ENCODE data around the gene CCR4.
"Not testable (repeated sequence)": the region's sequence is repeated elsewhere in the genome, so short reads cannot be mapped to it uniquely, and the experiment has no call there.

CCR4 gene

DNA sequence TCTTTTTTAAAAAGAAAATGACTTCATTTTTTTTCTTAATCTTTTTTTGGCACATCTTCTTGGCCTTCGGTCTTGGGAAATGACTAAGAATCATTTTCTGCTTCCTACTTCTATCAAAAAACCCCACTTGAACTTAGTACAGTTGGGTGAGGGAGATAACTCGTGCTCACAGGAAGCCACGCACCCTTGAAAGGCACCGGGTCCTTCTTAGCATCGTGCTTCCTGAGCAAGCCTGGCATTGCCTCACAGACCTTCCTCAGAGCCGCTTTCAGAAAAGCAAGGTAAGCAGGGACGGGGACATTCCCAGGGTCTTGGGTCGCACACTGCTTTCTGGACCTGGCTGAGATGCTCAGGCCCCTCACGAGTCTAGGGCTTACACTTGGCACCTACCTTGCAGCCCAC lies at the start of gene CCR4:
Gene CCR4, plus strand, starts transcription at position 235 of the 402 bp plus-strand sequence. CDS start 1,779 bp downstream, outside the sequence.
- ATAC-seq (replicated peaks; ENCODE audit: extremely low read depth, poor library complexity, severe bottlenecking) (peak; percentile 78), DNase-seq (ENCODE audit: low spot score in 2 of 2) (no peak)
- no peaks in the 10 kb centered on the region for H3K9me3 Mint-ChIP-seq
- H3K4me3 Mint-ChIP-seq: peak within 1 kb of the TSS; percentile 87
- H3K4me1 Mint-ChIP-seq: peaks cover 47% of the 10 kb centered on the region
- peak within 1 kb of the TSS; percentile 95 for H3K27ac Mint-ChIP-seq (ENCODE audit: low read depth)
- peaks cover 18% of the 10 kb centered on the region for H3K36me3 Mint-ChIP-seq (ENCODE audit: insufficient read depth)
- no peaks in the 10 kb centered on the region for H3K27me3 Mint-ChIP-seq

GRCh38 chr3:32902887-32903371 lies 48.5 kb upstream of the CCR4 start:
- H3K4me1 Mint-ChIP-seq; H3K27ac Mint-ChIP-seq (ENCODE audit: low read depth); DNase-seq (ENCODE audit: low spot score in 2 of 2); H3K9me3 Mint-ChIP-seq; H3K36me3 Mint-ChIP-seq (ENCODE audit: insufficient read depth): not testable (repeated sequence)
- Mint-ChIP-seq H3K4me3 (peak overlapping the region; percentile 75), H3K27me3 (peaks cover 25% of the 10 kb centered on the region)
- ATAC-seq (replicated peaks; ENCODE audit: extremely low read depth, poor library complexity, severe bottlenecking): peak; percentile 58

DNA sequence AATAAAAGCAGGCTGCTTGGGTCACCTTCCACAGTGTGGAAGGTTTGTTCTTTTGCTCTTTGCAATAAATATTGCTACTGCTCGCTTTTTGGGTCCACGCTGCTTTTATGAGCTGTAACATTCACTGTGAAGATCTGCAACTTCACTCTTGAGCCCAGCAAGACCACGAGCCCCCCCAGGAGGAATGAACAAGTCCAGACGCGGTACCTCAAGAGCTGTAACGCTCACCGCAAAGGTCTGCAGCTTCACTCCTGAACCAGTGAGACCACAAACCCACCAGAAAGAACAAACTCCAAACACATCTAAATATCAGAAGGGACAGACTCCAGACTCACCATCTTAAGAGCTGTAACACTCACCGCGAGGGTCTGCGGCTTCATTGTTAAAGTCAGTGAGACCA lies 47.5 kb upstream of the CCR4 start:
- no peaks in the 10 kb centered on the region for H3K4me1 Mint-ChIP-seq
- peaks cover 14% of the 10 kb centered on the region for H3K27me3 Mint-ChIP-seq
- H3K27ac Mint-ChIP-seq (ENCODE audit: low read depth): no peak overlapping the region
- H3K36me3 Mint-ChIP-seq (ENCODE audit: insufficient read depth): no peaks in the 10 kb centered on the region
- no peak for ATAC-seq (replicated peaks; ENCODE audit: extremely low read depth, poor library complexity, severe bottlenecking)
- DNase-seq (ENCODE audit: low spot score in 2 of 2): no peak
- H3K4me3 Mint-ChIP-seq: no peak overlapping the region
- H3K9me3 Mint-ChIP-seq: no peaks in the 10 kb centered on the region

DNA sequence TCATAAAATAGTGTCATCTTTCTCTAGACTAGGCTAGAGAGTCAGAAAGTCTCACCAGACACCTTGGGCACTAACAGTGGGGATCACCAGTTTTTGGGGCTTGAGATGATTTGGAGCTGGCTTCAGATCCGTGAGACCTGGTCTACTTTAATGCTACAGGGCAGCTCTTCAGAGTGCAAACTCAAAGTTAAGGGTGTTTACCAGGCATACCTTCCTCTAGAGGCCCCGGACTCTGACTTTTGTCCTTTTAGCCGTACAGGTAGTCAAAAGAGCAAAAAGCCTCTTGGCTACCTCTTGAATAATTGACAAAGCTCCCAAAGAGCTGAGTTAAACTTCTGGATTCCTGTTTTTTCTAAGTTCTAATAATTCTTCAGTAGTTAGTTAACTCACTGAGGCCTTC lies 41.4 kb upstream of the CCR4 start:
- DNase-seq (ENCODE audit: low spot score in 2 of 2): no peak
- Mint-ChIP-seq H3K27me3 (no peaks in the 10 kb centered on the region), H3K36me3 (ENCODE audit: insufficient read depth) (peaks cover 2% of the 10 kb centered on the region), H3K9me3 (no peaks in the 10 kb centered on the region), H3K4me3 (no peak overlapping the region), H3K27ac (ENCODE audit: low read depth) (no peak overlapping the region), H3K4me1 (no peaks in the 10 kb centered on the region)
- ATAC-seq (replicated peaks; ENCODE audit: extremely low read depth, poor library complexity, severe bottlenecking): no peak

DNA sequence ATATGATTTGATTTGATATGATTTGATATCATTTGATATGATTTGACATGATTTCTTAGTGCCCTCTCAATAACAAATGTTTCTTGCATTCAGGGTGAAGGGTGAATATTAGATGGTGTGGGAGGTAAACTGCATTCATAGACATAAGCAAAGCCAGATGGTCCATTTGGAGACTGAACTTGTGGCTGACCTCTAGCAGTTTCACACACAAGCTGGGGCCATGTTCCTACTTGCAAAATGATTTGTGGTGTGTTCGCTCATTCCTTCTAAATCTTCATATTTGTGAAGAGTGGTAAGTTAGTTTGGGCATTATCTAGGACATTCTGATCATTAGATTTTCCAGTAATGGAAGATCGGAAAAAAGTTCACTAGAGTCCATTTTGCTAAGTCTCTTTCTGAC lies 40.5 kb upstream of the CCR4 start:
- DNase-seq (ENCODE audit: low spot score in 2 of 2) (no peak), ATAC-seq (replicated peaks; ENCODE audit: extremely low read depth, poor library complexity, severe bottlenecking) (no peak)
- Mint-ChIP-seq H3K4me3 (no peak overlapping the region), H3K4me1 (no peaks in the 10 kb centered on the region), H3K9me3 (no peaks in the 10 kb centered on the region), H3K27me3 (no peaks in the 10 kb centered on the region), H3K27ac (ENCODE audit: low read depth) (no peak overlapping the region), H3K36me3 (ENCODE audit: insufficient read depth) (peaks cover 2% of the 10 kb centered on the region)

- Mint-ChIP-seq H3K4me1 (no peaks in the 10 kb centered on the region), H3K36me3 (ENCODE audit: insufficient read depth) (peaks cover 2% of the 10 kb centered on the region), H3K9me3 (peaks cover 5% of the 10 kb centered on the region), H3K27ac (ENCODE audit: low read depth) (no peak overlapping the region), H3K27me3 (peaks cover 7% of the 10 kb centered on the region), H3K4me3 (no peak overlapping the region)
- no peak for DNase-seq (ENCODE audit: low spot score in 2 of 2)
- no peak for ATAC-seq (replicated peaks; ENCODE audit: extremely low read depth, poor library complexity, severe bottlenecking)
Measured at GRCh38 chr3:32912046-32912445, 39.4 kb upstream of the CCR4 start.

DNA sequence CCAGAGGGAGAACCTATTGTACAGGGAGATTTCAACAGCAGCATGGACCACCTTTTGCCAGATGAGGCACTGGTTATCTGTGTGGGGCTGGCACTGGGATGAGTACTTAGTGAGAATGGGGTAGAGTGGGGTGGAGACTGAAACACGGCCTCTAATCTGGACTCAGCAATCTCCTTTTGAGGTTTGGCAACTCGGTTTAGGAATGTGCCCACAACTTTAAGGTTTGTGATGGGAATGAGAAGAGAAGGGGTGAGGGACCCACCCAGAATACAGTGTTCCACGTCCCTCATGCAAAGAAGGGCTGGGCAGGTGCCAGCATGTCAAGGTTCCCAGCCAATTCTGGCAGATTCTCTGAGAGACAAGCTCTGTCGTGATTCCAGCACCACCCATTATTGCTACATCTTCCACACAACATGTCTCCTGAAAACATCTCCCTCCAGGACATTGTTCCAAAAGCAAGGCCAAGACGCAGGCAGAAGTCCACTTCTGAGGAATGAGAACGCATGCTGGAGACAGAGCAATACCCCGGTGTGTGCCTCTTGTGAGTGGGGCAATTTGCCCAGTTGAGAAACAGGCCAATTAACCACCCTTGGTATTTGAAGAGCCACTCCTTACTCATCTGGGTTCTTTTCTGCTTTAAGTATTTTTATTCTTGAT lies 37.5 kb upstream of the CCR4 start:
- Mint-ChIP-seq H3K4me1 (no peaks in the 10 kb centered on the region), H3K9me3 (peaks cover 7% of the 10 kb centered on the region), H3K27ac (ENCODE audit: low read depth) (no peak overlapping the region), H3K27me3 (peaks cover 10% of the 10 kb centered on the region), H3K36me3 (ENCODE audit: insufficient read depth) (peaks cover 2% of the 10 kb centered on the region), H3K4me3 (no peak overlapping the region)
- ATAC-seq (replicated peaks; ENCODE audit: extremely low read depth, poor library complexity, severe bottlenecking) (no peak), DNase-seq (ENCODE audit: low spot score in 2 of 2) (no peak)

DNA sequence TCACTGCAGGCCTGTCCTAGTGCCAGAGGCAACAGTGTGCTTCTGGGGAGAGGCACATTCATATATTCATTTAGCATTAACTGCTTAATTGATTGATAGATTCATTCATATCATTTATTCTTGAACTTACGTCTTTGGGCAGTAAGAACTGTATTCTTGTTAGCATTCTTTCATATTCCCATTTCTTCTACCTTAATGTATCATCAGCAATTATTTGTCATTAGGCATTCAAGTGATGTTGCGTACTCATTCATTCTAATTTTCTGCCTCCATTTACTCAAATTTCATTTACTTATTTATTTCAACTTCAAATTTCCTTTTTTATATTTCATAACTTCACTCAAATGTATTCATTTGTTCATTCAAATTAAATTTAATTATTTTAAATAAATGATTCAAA lies 31.5 kb upstream of the CCR4 start:
- Mint-ChIP-seq H3K27ac (ENCODE audit: low read depth) (no peak overlapping the region), H3K36me3 (ENCODE audit: insufficient read depth) (no peaks in the 10 kb centered on the region), H3K9me3 (peaks cover 7% of the 10 kb centered on the region), H3K27me3 (peaks cover 10% of the 10 kb centered on the region), H3K4me1 (no peaks in the 10 kb centered on the region), H3K4me3 (no peak overlapping the region)
- ATAC-seq (replicated peaks; ENCODE audit: extremely low read depth, poor library complexity, severe bottlenecking): no peak
- no peak for DNase-seq (ENCODE audit: low spot score in 2 of 2)

DNA sequence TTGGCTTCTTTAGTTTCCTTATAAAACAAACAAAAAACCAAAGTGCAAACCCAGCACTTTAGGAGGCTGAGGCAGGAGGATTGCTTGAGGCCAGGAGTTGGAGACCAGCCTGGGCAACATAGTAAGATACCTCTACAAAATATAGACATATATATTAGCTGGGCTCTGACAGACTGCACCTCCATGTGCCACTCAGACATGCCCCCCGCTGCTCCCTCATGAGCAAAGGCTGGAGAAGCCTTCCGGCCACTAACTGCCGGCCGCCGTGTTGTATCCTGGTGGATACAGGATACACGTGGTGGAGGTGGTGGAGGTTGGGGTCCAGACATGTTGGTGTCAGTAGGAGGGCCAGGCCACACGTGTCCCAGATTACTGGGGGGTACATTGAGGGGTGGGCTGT lies 29.4 kb upstream of the CCR4 start:
- no peak overlapping the region for H3K4me3 Mint-ChIP-seq
- DNase-seq (ENCODE audit: low spot score in 2 of 2): no peak
- no peaks in the 10 kb centered on the region for H3K36me3 Mint-ChIP-seq (ENCODE audit: insufficient read depth)
- no peak overlapping the region for H3K27ac Mint-ChIP-seq (ENCODE audit: low read depth)
- peaks cover 2% of the 10 kb centered on the region for H3K9me3 Mint-ChIP-seq
- ATAC-seq (replicated peaks; ENCODE audit: extremely low read depth, poor library complexity, severe bottlenecking): no peak
- H3K27me3 Mint-ChIP-seq: peaks cover 3% of the 10 kb centered on the region
- no peaks in the 10 kb centered on the region for H3K4me1 Mint-ChIP-seq

GRCh38 chr3:32930161-32930560 lies 21.3 kb upstream of the CCR4 start:
- H3K36me3 Mint-ChIP-seq (ENCODE audit: insufficient read depth): no peaks in the 10 kb centered on the region
- H3K4me3 Mint-ChIP-seq: no peak overlapping the region
- H3K9me3 Mint-ChIP-seq: no peaks in the 10 kb centered on the region
- no peak overlapping the region for H3K27ac Mint-ChIP-seq (ENCODE audit: low read depth)
- H3K4me1 Mint-ChIP-seq: no peaks in the 10 kb centered on the region
- no peak for ATAC-seq (replicated peaks; ENCODE audit: extremely low read depth, poor library complexity, severe bottlenecking)
- peaks cover 33% of the 10 kb centered on the region for H3K27me3 Mint-ChIP-seq
- no peak for DNase-seq (ENCODE audit: low spot score in 2 of 2)

DNA sequence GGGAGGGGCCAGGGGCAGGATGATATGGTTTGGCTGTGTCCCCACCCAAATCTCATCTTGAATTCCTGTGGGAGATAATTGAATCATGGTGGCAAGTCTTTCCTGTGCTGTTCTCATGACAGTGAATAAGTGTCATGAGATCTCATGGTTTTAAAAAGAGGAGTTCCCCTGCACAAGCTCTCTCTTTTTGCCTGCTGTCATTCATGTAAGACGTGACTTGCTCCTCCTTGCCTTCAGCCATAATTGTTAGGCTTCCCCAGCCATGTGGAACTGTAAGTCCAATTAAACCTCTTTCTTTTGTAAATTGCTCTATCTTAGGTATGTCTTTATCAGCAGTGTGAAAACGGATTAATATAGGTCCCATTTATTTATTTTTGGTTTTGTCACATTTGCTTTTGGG lies 20.2 kb upstream of the CCR4 start:
- not testable (repeated sequence) for H3K9me3 Mint-ChIP-seq; H3K36me3 Mint-ChIP-seq (ENCODE audit: insufficient read depth); ATAC-seq (replicated peaks; ENCODE audit: extremely low read depth, poor library complexity, severe bottlenecking)

GRCh38 chr3:32934150-32934742 lies 17.2 kb upstream of the CCR4 start:
- Mint-ChIP-seq H3K36me3 (ENCODE audit: insufficient read depth) (peaks cover 2% of the 10 kb centered on the region), H3K4me3 (no peak overlapping the region), H3K4me1 (no peaks in the 10 kb centered on the region), H3K9me3 (no peaks in the 10 kb centered on the region), H3K27me3 (peaks cover 15% of the 10 kb centered on the region), H3K27ac (ENCODE audit: low read depth) (no peak overlapping the region)
- ATAC-seq (replicated peaks; ENCODE audit: extremely low read depth, poor library complexity, severe bottlenecking) (no peak), DNase-seq (ENCODE audit: low spot score in 2 of 2) (no peak)

More for the DNA sequence above, 20.2 kb upstream of the CCR4 start:
- DNase-seq (ENCODE audit: low spot score in 2 of 2); H3K27ac Mint-ChIP-seq (ENCODE audit: low read depth); H3K4me1 Mint-ChIP-seq; H3K4me3 Mint-ChIP-seq: not testable (repeated sequence)
- H3K27me3 Mint-ChIP-seq: peaks cover 33% of the 10 kb centered on the region

- Mint-ChIP-seq H3K9me3 (no peaks in the 10 kb centered on the region), H3K36me3 (ENCODE audit: insufficient read depth) (peaks cover 3% of the 10 kb centered on the region), H3K27me3 (no peaks in the 10 kb centered on the region), H3K27ac (ENCODE audit: low read depth) (no peak overlapping the region), H3K4me1 (no peaks in the 10 kb centered on the region), H3K4me3 (no peak overlapping the region)
- DNase-seq (ENCODE audit: low spot score in 2 of 2) (no peak), ATAC-seq (replicated peaks; ENCODE audit: extremely low read depth, poor library complexity, severe bottlenecking) (no peak)
Measured at GRCh38 chr3:32937331-32937730, 14.1 kb upstream of the CCR4 start.

All from central memory CD8-positive, alpha-beta T cell (primary cell).